OCI-LY7 (cell line): Measurements from ENCODE around the gene CFAP54. TPM values are rescaled to one million over a fixed set of nuclear protein-coding genes. Genes with fewer than 3 reads are reported as not detected.
"Not testable (repeated sequence)": the region's sequence is repeated elsewhere in the genome, so short reads cannot be mapped to it uniquely, and the experiment has no call there.

Source experiments
- BruUV-seq: library from RNA; stranded (reverse); fragments of 400-500 nt; replicated peaks from 2 replicates; lab custom pipeline; 2021; lab: Mats Ljungman, UMichigan
- CTCF ChIA-PET: fragments of 300-600 bp; sonication (Branson Sonifier 250); formaldehyde crosslinking; loops from one replicate; lab custom pipeline; 2022; ENCODE audit warnings: antibody characterized with exemption; ENCODE audit not compliant: unreplicated experiment; lab: Charles Lee
- POLR2A ChIA-PET: fragments of 300-600 bp; sonication (Branson Sonifier 250); formaldehyde crosslinking; loops from one replicate; lab custom pipeline; 2022; ENCODE audit warnings: antibody characterized with exemption; lab: Charles Lee
- DNase-seq: peaks from one replicate; pipeline ENCODE4 v3.0.0-alpha.2; 2015; ENCODE audit warnings: low spot score
- H2AFZ ChIP-seq: fragments of 200-600 bp; sonication (generic), shearing (Covaris generic); 2 replicates; pipeline ENCODE4 v1.6.1; 2014; ENCODE audit warnings: mild to moderate bottlenecking, antibody characterized with exemption, low read length, moderate library complexity
- H3K27ac ChIP-seq: fragments of 200-600 bp; sonication (generic); 2 replicates; pipeline ENCODE4 v1.5.1; 2014; ENCODE audit warnings: mixed run types, low read depth, mild to moderate bottlenecking, moderate library complexity, low read length, inconsistent platforms; ENCODE audit not compliant: poor library complexity, severe bottlenecking
- H3K36me3 ChIP-seq: fragments of 200-600 bp; sonication (generic); 2 replicates; pipeline ENCODE4 v1.6.1; 2014; ENCODE audit warnings: mild to moderate bottlenecking, antibody characterized with exemption, low read length, moderate library complexity, mixed read lengths; ENCODE audit not compliant: insufficient read depth
- H3K4me1 ChIP-seq: fragments of 200-600 bp; sonication (generic); 2 replicates; pipeline ENCODE4 v1.5.1; 2014; ENCODE audit warnings: mild to moderate bottlenecking, low read length; ENCODE audit not compliant: insufficient read depth, poor library complexity, severe bottlenecking
- H3K4me2 ChIP-seq: fragments of 200-600 bp; sonication (generic); 2 replicates; pipeline ENCODE4 v1.6.1; 2014; ENCODE audit warnings: mild to moderate bottlenecking, low read length
- H3K4me3 ChIP-seq: fragments of 200-600 bp; sonication (generic); 2 replicates; pipeline ENCODE4 v1.5.1; 2014; ENCODE audit warnings: mild to moderate bottlenecking, low read depth, low read length; ENCODE audit not compliant: poor library complexity, severe bottlenecking
- H3K79me2 ChIP-seq: fragments of 200-600 bp; sonication (generic); 2 replicates; pipeline ENCODE4 v1.6.1; 2016; ENCODE audit warnings: low read depth, mild to moderate bottlenecking, low read length, moderate library complexity, mixed read lengths; ENCODE audit not compliant: insufficient read depth
- H3K9me2 ChIP-seq: fragments of 200-600 bp; sonication (generic); 2 replicates; pipeline ENCODE4 v1.6.1; 2016; ENCODE audit warnings: mild to moderate bottlenecking, low read length, mixed read lengths; ENCODE audit not compliant: insufficient read depth
- H3K9me3 ChIP-seq: fragments of 200-600 bp; sonication (generic); 2 replicates; pipeline ENCODE4 v1.6.1; 2014; ENCODE audit warnings: mild to moderate bottlenecking, mixed run types, low read length, mixed read lengths
- H4K20me1 ChIP-seq: fragments of 200-600 bp; sonication (generic); 2 replicates; pipeline ENCODE4 v1.6.1; 2014; ENCODE audit warnings: mild to moderate bottlenecking, antibody characterized with exemption, low read length, moderate library complexity, mixed read lengths; ENCODE audit not compliant: insufficient read depth
- CTCF ChIP-seq: fragments of 200-600 bp; sonication (generic); conservative IDR thresholded peaks from 2 replicates; pipeline ENCODE4 v1.5.1; 2014; ENCODE audit warnings: mild to moderate bottlenecking, antibody characterized with exemption, low read length, moderate library complexity, mixed read lengths
- EZH2phosphoT487 ChIP-seq: fragments of 200-600 bp; sonication (generic); IDR thresholded peaks from 2 replicates; pipeline ENCODE4 v1.6.1; 2018; ENCODE audit warnings: low read depth, borderline replicate concordance, mild to moderate bottlenecking, mixed run types, antibody characterized with exemption, low read length, moderate library complexity, mixed read lengths
- intact Hi-C: fragments of 100-400 bp; cut with micrococcal nuclease; formaldehyde crosslinking; loops from one replicate; pipeline ENCODE4 v1.10.0; 2022; ENCODE audit not compliant: unreplicated experiment
- total RNA-seq, 2 experiments: library from RNA; depleted of rRNA in 1 of 2; stranded (reverse); fragments of >200 nt in 1 of 2; shearing (Covaris generic) in 1 of 2; gene quantifications; 2 replicates each; pipeline ENCODE4 v1.2.3, GENCODE V29; 2014 to 2022

The CFAP54 gene
- total RNA-seq, 2 experiments from 2014 or later = 0.53 TPM; not detected in 1

- POLR2A ChIA-PET = interaction anchor here (0.7 to 1.2 kb wide), 3 partner anchors 17 to 171 kb away, joined by 3 read pairs; no protein-coding TSS in a partner anchor
Measured at GRCh38 chr12:96486751-96487613, 2.4 kb upstream of the CFAP54 start.

GRCh38 chr12:96487634-96488033 is 1.7 kb upstream of the CFAP54 start:
- no TSS peak for BruUV-seq
- POLR2A ChIA-PET = interaction anchor here (0.7 to 1.2 kb wide), 2 partner anchors 16 to 170 kb away, joined by 3 read pairs; no protein-coding TSS in a partner anchor
- Histone ChIP-seq H3K9me3 (no peaks in the 10 kb centered on the region), H3K36me3 (no peaks in the 10 kb centered on the region), H3K79me2 (no peaks in the 10 kb centered on the region), H3K9me2 (no peaks in the 10 kb centered on the region), H3K4me1 (peaks cover 17% of the 10 kb centered on the region), H3K4me2 (no peak overlapping the region), H3K27ac (no peak overlapping the region), H3K4me3 (no peak overlapping the region), H4K20me1 (no peaks in the 10 kb centered on the region), H2AFZ (peak overlapping the region; percentile 55; the same call in 1 of the 2 replicates)
- no peak for DNase-seq
- CTCF ChIA-PET = no interaction called here
- intact Hi-C loops = no loop called here
- no peak for TF ChIP-seq CTCF
- TF ChIP-seq EZH2phosphoT487 = no peak

More at GRCh38 chr12:96486751-96487613, 2.4 kb upstream of the CFAP54 start:
- CTCF ChIA-PET = interaction anchor here (0.9 kb wide), 1 partner anchor 30 kb away, joined by 3 read pairs; no protein-coding TSS in a partner anchor
- BruUV-seq = no TSS peak
- H3K36me3 ChIP-seq = no peaks in the 10 kb centered on the region
- no peaks in the 10 kb centered on the region for H3K79me2 ChIP-seq
- no peaks in the 10 kb centered on the region for H3K9me2 ChIP-seq
- H3K4me1 ChIP-seq = peaks cover 17% of the 10 kb centered on the region
- H3K27ac ChIP-seq = no peak overlapping the region
- H2AFZ ChIP-seq = peak overlapping the region; percentile 55; the same call in 1 of the 2 replicates
- intact Hi-C loops = no loop called here
- no peaks in the 10 kb centered on the region for H3K9me3 ChIP-seq
- no peak for DNase-seq
- no peaks in the 10 kb centered on the region for H4K20me1 ChIP-seq
- TF ChIP-seq CTCF (no peak), EZH2phosphoT487 (no peak)
- no peak overlapping the region for H3K4me3 ChIP-seq
- H3K4me2 ChIP-seq = no peak overlapping the region

DNA sequence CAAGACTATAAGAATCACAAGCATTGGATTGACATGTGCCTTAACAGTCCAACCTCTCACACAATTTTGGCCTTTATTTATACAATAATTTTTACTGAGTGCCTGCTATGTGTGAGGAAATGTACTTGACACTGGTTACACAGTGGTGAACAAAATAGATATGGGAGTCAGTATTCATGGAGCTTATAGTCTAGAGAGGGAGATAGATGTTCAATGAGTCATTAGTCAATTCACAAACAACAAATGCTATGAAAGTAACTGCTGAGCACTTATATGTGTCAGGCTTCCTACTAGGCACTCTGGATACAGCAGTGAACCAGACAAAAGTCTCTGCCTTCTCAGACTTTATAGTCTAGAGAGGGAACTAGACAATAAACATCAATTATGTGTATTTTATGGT is 3.7 kb downstream of the CFAP54 start:
- Histone ChIP-seq H4K20me1 (no peaks in the 10 kb centered on the region), H2AFZ (no peak overlapping the region), H3K36me3 (no peaks in the 10 kb centered on the region), H3K27ac (no peak overlapping the region), H3K9me3 (no peaks in the 10 kb centered on the region), H3K4me1 (peaks cover 8% of the 10 kb centered on the region), H3K4me2 (no peak overlapping the region), H3K9me2 (no peaks in the 10 kb centered on the region), H3K79me2 (no peaks in the 10 kb centered on the region), H3K4me3 (no peak overlapping the region)
- BruUV-seq = no TSS peak
- POLR2A ChIA-PET = no interaction called here
- DNase-seq = no peak
- intact Hi-C loops = no loop called here
- TF ChIP-seq EZH2phosphoT487 (no peak), CTCF (no peak)
- CTCF ChIA-PET = no interaction called here

GRCh38 chr12:96494154-96494553 is 4.8 kb downstream of the CFAP54 start:
- H2AFZ ChIP-seq, H3K4me1 ChIP-seq, intact Hi-C loops, H3K9me3 ChIP-seq, H3K79me2 ChIP-seq, H3K27ac ChIP-seq, BruUV-seq, H4K20me1 ChIP-seq, H3K4me3 ChIP-seq, H3K9me2 ChIP-seq, DNase-seq, CTCF ChIA-PET, H3K36me3 ChIP-seq, POLR2A ChIA-PET, H3K4me2 ChIP-seq: not testable (repeated sequence)
